Thyroid gland (tissue), 4 donors: ENCODE data around the gene ZBTB8A. TPM values are rescaled to one million over a fixed set of nuclear protein-coding genes. Genes with fewer than 3 reads are reported as not detected.

Source experiments
- DNase-seq, 2 donors: peaks; one replicate each; pipeline ENCODE4 v3.0.0-alpha.2; 2019
- H3K27ac ChIP-seq, 3 donors: fragments of 200-600 bp; sonication (generic); 1 replicate in 2 of 3; 2 replicates in 1 of 3; pipeline ENCODE4 v1.5.1; 2016 to 2019; ENCODE audit warnings: mild to moderate bottlenecking in 1 of 3, moderate library complexity in 1 of 3
- H3K27me3 ChIP-seq: fragments of 200-600 bp; sonication (generic); one replicate; pipeline ENCODE4 v1.5.1; 2019
- H3K36me3 ChIP-seq, 2 donors: fragments of 200-600 bp; sonication (generic); one replicate each; pipeline ENCODE4 v1.5.1; 2016 to 2019
- H3K4me1 ChIP-seq, 2 donors: fragments of 200-600 bp; sonication (generic); one replicate each; pipeline ENCODE4 v1.5.1; 2017 to 2019
- H3K4me3 ChIP-seq, 3 donors: fragments of 200-600 bp; sonication (generic); replicated peaks in 1 of 3; 1 replicate in 2 of 3; 2 replicates in 1 of 3; pipeline ENCODE4 v1.5.1; 2016; ENCODE audit warnings: mild to moderate bottlenecking in 1 of 3
- H3K9me3 ChIP-seq: fragments of 200-600 bp; sonication (generic); one replicate; pipeline ENCODE4 v1.5.1; 2017
- CTCF ChIP-seq, 6 experiments: fragments of 200-600 bp in 3 of 6; fragments of 450-650 bp in 3 of 6; sonication (generic) in 3 of 6; IDR thresholded peaks; one replicate each; pipeline ENCODE4 v1.5.1; 2016 to 2019; ENCODE audit warnings: antibody characterized with exemption in 6 of 6, mild to moderate bottlenecking in 2 of 6, inconsistent platforms in 1 of 6, moderate library complexity in 1 of 6
- POLR2A ChIP-seq, 2 donors: fragments of 450-650 bp; IDR thresholded peaks; one replicate each; pipeline ENCODE4 v1.6.1; 2017; ENCODE audit warnings: antibody characterized with exemption in 2 of 2, mild to moderate bottlenecking in 2 of 2, moderate library complexity in 1 of 2
- WGBS, 2 donors: methylation state at CpG; one replicate each; pipeline ENCODE4 v1.1.5; 2017; 5-methylcytosine and 5-hydroxymethylcytosine counted together
- intact Hi-C: fragments of 100-400 bp; cut with DNase I; formaldehyde crosslinking; loops from one replicate; pipeline ENCODE4 v1.15.1; 2023
- total RNA-seq, 4 donors: library from RNA; depleted of rRNA; stranded (reverse); fragments of >200 nt; gene quantifications; one replicate each; pipeline ENCODE4 v1.2.3, GENCODE V29; 2016

Gene ZBTB8A
- total RNA-seq, 4 donors from 2014 or later = 10.6 to 20.6 (median 12.6) TPM

GRCh38 chr1:32501865-32502264 is 37.4 kb upstream of the ZBTB8A start:
- peak; percentile 40 to 45 for DNase-seq
- Histone ChIP-seq H3K27me3 (no peaks in the 10 kb centered on the region), H3K4me1 (peaks cover 7 to 10% of the 10 kb centered on the region in 2 donors), H3K9me3 (no peaks in the 10 kb centered on the region), H3K36me3 (no peaks in the 10 kb centered on the region), H3K4me3 (no peak overlapping the region), H3K27ac (peak overlapping the region; percentile 60 to 88 (median 85))
- intact Hi-C loops = no loop called here
- no peak for TF ChIP-seq CTCF (IDR thresholded peaks at IDR 0.05)
- no peak for TF ChIP-seq POLR2A (IDR thresholded peaks at IDR 0.05)
- 82 to 89% methylated on average over 9 of the region's 9 CpGs for whole genome bisulfite sequencing, 2 donors

- no peak for TF ChIP-seq POLR2A (IDR thresholded peaks at IDR 0.05)
- TF ChIP-seq CTCF (IDR thresholded peaks at IDR 0.05) = no peak
These were observed 36.1 kb upstream of the ZBTB8A start for GRCh38 chr1:32503153-32503552.

GRCh38 chr1:32507021-32507420 is 32.2 kb upstream of the ZBTB8A start:
- intact Hi-C loops = no loop called here
- Histone ChIP-seq H3K4me1 (peaks cover 0 to 4% of the 10 kb centered on the region in 2 donors), H3K36me3 (no peaks in the 10 kb centered on the region), H3K27ac (no peak overlapping the region), H3K9me3 (no peaks in the 10 kb centered on the region), H3K27me3 (no peaks in the 10 kb centered on the region), H3K4me3 (no peak overlapping the region)
- WGBS, 2 donors = 68 to 72% methylated on average over 4 of the region's 4 CpGs
- TF ChIP-seq POLR2A (IDR thresholded peaks at IDR 0.05) (no peak), CTCF (IDR thresholded peaks at IDR 0.05) (no peak)
- no peak for DNase-seq

More at GRCh38 chr1:32503153-32503552, 36.1 kb upstream of the ZBTB8A start:
- WGBS, 2 donors = 89 to 91% methylated on average over 6 to 7 of the region's 7 CpGs
- Histone ChIP-seq H3K27ac (peak overlapping the region in 1 of 3 donors; percentile 88), H3K4me1 (peaks cover 7 to 10% of the 10 kb centered on the region in 2 donors), H3K36me3 (no peaks in the 10 kb centered on the region), H3K9me3 (no peaks in the 10 kb centered on the region), H3K4me3 (no peak overlapping the region), H3K27me3 (no peaks in the 10 kb centered on the region)
- intact Hi-C loops = no loop called here
- no peak for DNase-seq

- no peak overlapping the region for H3K4me3 ChIP-seq
- intact Hi-C loops = no loop called here
- WGBS, 2 donors = 84% methylated on average over 5 of the region's 5 CpGs
- H3K27me3 ChIP-seq = no peaks in the 10 kb centered on the region
- no peaks in the 10 kb centered on the region for H3K9me3 ChIP-seq
- H3K27ac ChIP-seq = no peak overlapping the region
- DNase-seq = no peak
- TF ChIP-seq POLR2A (IDR thresholded peaks at IDR 0.05) (no peak), CTCF (IDR thresholded peaks at IDR 0.05) (no peak)
- no peaks in the 10 kb centered on the region for H3K36me3 ChIP-seq
- no peaks in the 10 kb centered on the region for H3K4me1 ChIP-seq
These were observed 30.5 kb upstream of the ZBTB8A start for GRCh38 chr1:32508761-32509160.

GRCh38 chr1:32509939-32510338 is 29.3 kb upstream of the ZBTB8A start:
- TF ChIP-seq CTCF (IDR thresholded peaks at IDR 0.05) (no peak), POLR2A (IDR thresholded peaks at IDR 0.05) (no peak)
- WGBS, 2 donors = 100% methylated on average over 1 of the region's 1 CpG
- no peaks in the 10 kb centered on the region for H3K36me3 ChIP-seq
- no peaks in the 10 kb centered on the region for H3K4me1 ChIP-seq
- no peak for DNase-seq
- no peaks in the 10 kb centered on the region for H3K27me3 ChIP-seq
- H3K9me3 ChIP-seq = no peaks in the 10 kb centered on the region
- no peak overlapping the region for H3K4me3 ChIP-seq
- H3K27ac ChIP-seq = no peak overlapping the region
- intact Hi-C loops = loop anchor here (10.0 kb wide), 1 partner anchor 365 kb away; the partner anchor contains the start of gene FNDC5
